Measurements from ENCODE around the gene SRD5A3. TPM values are rescaled to one million over a fixed set of nuclear protein-coding genes. Genes with fewer than 3 reads are reported as not detected.

Gene SRD5A3
- total RNA-seq, 2 donors from 2014 or later, result 6.6 to 14.8 TPM

DNA sequence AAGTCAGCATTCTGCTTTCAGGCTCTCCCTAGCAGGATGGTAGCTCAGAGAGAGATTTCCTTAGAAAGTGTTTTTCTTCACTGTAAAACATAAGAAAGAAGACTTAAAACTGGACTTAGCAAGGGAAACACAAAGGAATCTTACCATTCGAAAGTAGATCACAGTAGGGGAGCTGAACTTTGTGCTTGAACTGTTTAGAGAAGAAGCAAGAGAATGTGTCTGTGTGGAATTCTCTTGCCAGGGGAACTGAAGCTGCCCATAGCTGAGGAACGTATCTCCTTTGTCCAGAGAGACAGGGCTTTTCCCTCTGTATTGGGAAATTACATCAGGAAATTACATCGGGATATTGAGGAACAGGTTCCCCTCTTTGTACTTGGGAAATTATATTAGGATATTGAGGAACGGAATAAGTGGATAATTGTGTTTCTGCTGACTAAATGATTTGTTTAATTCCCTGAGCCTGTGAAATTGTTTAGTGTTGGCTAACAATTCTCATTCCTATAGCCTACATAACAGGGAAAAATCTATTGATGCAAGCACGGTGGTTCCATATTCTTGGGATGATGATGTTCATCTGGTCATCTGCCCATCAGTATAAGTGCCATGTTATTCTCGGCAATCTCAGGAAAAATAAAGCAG, 21.2 kb downstream of the SRD5A3 start:
- Histone ChIP-seq H3K27me3 (replicated peaks; ENCODE audit: insufficient read depth) (no peaks in the 10 kb centered on the region), H3K9me3 (no peaks in the 10 kb centered on the region), H3K27ac (no peak overlapping the region), H3K36me3 (no peaks in the 10 kb centered on the region), H3K4me1 (replicated peaks) (no peaks in the 10 kb centered on the region), H3K4me3 (no peak overlapping the region)
- 73% methylated on average over 6 of the region's 6 CpGs for WGBS
- DNase-seq (ENCODE audit: low spot score), result no peak
- TF ChIP-seq POLR2A (IDR thresholded peaks at IDR 0.05) (no peak), POLR2AphosphoS5 (IDR thresholded peaks at IDR 0.05) (no peak)
- TF ChIP-seq, protein P1, sequence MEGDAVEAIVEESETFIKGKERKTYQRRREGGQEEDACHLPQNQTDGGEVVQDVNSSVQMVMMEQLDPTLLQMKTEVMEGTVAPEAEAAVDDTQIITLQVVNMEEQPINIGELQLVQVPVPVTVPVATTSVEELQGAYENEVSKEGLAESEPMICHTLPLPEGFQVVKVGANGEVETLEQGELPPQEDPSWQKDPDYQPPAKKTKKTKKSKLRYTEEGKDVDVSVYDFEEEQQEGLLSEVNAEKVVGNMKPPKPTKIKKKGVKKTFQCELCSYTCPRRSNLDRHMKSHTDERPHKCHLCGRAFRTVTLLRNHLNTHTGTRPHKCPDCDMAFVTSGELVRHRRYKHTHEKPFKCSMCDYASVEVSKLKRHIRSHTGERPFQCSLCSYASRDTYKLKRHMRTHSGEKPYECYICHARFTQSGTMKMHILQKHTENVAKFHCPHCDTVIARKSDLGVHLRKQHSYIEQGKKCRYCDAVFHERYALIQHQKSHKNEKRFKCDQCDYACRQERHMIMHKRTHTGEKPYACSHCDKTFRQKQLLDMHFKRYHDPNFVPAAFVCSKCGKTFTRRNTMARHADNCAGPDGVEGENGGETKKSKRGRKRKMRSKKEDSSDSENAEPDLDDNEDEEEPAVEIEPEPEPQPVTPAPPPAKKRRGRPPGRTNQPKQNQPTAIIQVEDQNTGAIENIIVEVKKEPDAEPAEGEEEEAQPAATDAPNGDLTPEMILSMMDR (IDR thresholded peaks at IDR 0.05), result no peak
- intact Hi-C loops (cut with DNase I), result no loop called here

- intact Hi-C loops (cut with DNase I), result no loop called here
- Histone ChIP-seq H3K27me3 (replicated peaks; ENCODE audit: insufficient read depth) (no peaks in the 10 kb centered on the region), H3K4me3 (no peak overlapping the region), H3K27ac (no peak overlapping the region), H3K36me3 (no peaks in the 10 kb centered on the region), H3K4me1 (replicated peaks) (no peaks in the 10 kb centered on the region), H3K9me3 (no peaks in the 10 kb centered on the region)
- WGBS, result 99% methylated on average over 2 of the region's 2 CpGs
- TF ChIP-seq, protein P1 (IDR thresholded peaks at IDR 0.05), result no peak
- TF ChIP-seq POLR2A (IDR thresholded peaks at IDR 0.05) (no peak), POLR2AphosphoS5 (IDR thresholded peaks at IDR 0.05) (no peak)
- no peak for DNase-seq (ENCODE audit: low spot score)
Measured at GRCh38 chr4:55369968-55370367, 23.9 kb downstream of the SRD5A3 start.

GRCh38 chr4:55372259-55372658, 26.2 kb downstream of the SRD5A3 start:
- Histone ChIP-seq H3K4me1 (replicated peaks) (no peaks in the 10 kb centered on the region), H3K9me3 (no peaks in the 10 kb centered on the region), H3K27me3 (replicated peaks; ENCODE audit: insufficient read depth) (no peaks in the 10 kb centered on the region), H3K4me3 (no peak overlapping the region), H3K36me3 (no peaks in the 10 kb centered on the region), H3K27ac (no peak overlapping the region)
- intact Hi-C loops (cut with DNase I), result no loop called here
- TF ChIP-seq POLR2AphosphoS5 (IDR thresholded peaks at IDR 0.05), result no peak
- TF ChIP-seq, protein P1 (IDR thresholded peaks at IDR 0.05), result no peak
- no peak for TF ChIP-seq POLR2A (IDR thresholded peaks at IDR 0.05)
- WGBS, result 88% methylated on average over 7 of the region's 7 CpGs
- DNase-seq (ENCODE audit: low spot score), result no peak

GRCh38 chr4:55373461-55373860, 27.4 kb downstream of the SRD5A3 start:
- no peaks in the 10 kb centered on the region for H3K27me3 ChIP-seq (replicated peaks; ENCODE audit: insufficient read depth)
- 88% methylated on average over 1 of the region's 1 CpG for WGBS
- intact Hi-C loops (cut with DNase I), result no loop called here
- H3K4me3 ChIP-seq, result no peak overlapping the region
- TF ChIP-seq POLR2AphosphoS5 (IDR thresholded peaks at IDR 0.05) (no peak), POLR2A (IDR thresholded peaks at IDR 0.05) (no peak)
- TF ChIP-seq, protein P1 (IDR thresholded peaks at IDR 0.05), result no peak
- H3K4me1 ChIP-seq (replicated peaks), result no peaks in the 10 kb centered on the region
- no peaks in the 10 kb centered on the region for H3K9me3 ChIP-seq
- no peak for DNase-seq (ENCODE audit: low spot score)
- H3K36me3 ChIP-seq, result no peaks in the 10 kb centered on the region
- no peak overlapping the region for H3K27ac ChIP-seq

GRCh38 chr4:55376698-55377097, 30.7 kb downstream of the SRD5A3 start:
- 97% methylated on average over 2 of the region's 2 CpGs for WGBS
- no peak for TF ChIP-seq POLR2A (IDR thresholded peaks at IDR 0.05)
- TF ChIP-seq, protein P1 (IDR thresholded peaks at IDR 0.05), result no peak
- no peak for TF ChIP-seq POLR2AphosphoS5 (IDR thresholded peaks at IDR 0.05)
- H3K27me3 ChIP-seq (replicated peaks; ENCODE audit: insufficient read depth), result no peaks in the 10 kb centered on the region
- no peaks in the 10 kb centered on the region for H3K4me1 ChIP-seq (replicated peaks)
- no peaks in the 10 kb centered on the region for H3K36me3 ChIP-seq
- intact Hi-C loops (cut with DNase I), result no loop called here
- H3K27ac ChIP-seq, result no peak overlapping the region
- H3K4me3 ChIP-seq, result no peak overlapping the region
- no peaks in the 10 kb centered on the region for H3K9me3 ChIP-seq
- DNase-seq (ENCODE audit: low spot score), result no peak
